NCI-H1105 treated with DMSO at 0.1 percent for 48 hours (cell line): ENCODE results near the gene ARMH4.
"Not testable (repeated sequence)": the region's sequence is repeated elsewhere in the genome, so short reads cannot be mapped to it uniquely, and the experiment has no call there.

Source experiments
- DNase-seq: peaks from one replicate; lab custom pipeline; 2025; lab: John Stamatoyannopoulos, UW

Gene ARMH4

DNA sequence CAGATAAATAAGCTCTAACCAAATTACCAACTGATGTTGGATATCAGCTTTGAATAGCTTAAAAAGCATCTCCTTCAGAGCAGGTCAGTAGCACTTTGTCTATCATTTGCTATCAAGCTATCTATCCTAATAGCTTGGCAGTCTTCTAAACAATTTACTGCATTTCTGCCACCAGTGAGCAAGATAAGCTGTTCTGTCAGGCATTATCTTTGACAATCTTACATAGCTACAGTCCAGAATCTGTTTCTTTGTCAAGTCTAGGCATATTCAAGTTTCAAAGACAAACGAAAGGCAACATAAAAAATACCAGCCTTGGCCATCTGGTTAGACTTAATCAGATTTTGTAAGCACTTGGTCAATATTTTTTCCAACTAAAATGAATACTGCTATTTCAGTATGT lies 5.6 kb downstream of the ARMH4 start:
- no peak for DNase-seq

DNA sequence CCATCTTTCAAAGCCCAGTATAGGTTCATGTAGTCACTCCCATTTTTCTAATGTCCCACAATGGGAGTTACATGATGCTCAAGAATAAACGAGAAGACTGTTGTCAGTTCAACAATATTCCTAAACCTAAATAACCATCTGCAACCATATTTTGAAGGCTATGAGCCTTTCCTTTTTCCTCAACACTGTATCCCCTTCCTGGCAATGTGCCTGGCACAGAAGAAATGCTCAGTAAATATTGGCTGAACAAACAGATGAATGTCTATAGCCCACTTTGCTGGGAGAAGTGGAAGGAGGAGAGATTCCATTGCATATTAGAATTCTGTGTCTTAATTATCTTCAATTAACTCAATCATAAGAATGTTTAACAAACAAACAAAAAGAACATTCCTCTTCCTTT lies 6.1 kb downstream of the ARMH4 start:
- peak; percentile 10 for DNase-seq

DNA sequence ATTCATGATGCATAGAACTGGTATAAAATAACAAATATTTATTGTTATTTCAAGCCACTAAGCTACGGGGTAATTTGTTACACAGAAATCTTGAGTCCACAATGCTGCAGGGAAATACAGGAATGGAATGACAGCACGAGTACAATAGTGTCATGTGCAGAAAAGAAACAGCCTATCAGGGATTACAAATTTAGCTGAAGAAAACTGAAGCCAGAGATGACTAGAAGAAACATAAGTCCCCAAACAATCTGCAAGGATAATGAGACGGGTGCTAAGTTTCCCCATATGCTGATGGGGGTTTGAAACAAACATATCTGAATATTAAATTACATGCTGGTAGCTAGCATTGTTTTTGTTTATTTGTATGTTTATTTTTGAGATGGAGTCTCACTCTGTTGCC lies 8.9 kb downstream of the ARMH4 start:
- no peak for DNase-seq

DNA sequence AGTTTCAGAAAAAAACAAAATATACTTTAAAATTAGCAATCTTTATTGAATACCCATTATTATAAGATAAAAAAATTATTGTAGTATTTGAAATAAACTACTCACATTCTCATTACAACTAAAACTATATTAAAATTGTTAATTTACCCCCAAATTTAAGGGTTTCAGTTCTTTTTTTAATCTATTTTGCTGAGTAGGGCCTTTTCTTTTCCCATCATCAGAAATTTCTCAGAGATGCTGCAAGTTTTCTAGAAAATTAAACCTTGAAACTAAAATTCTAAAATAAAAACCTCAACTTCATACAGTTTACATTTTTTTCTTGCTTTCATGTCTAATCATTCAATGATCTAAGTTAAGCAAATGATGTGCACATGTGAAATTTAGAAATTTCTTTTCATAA lies 10.1 kb downstream of the ARMH4 start:
- no peak for DNase-seq

DNA sequence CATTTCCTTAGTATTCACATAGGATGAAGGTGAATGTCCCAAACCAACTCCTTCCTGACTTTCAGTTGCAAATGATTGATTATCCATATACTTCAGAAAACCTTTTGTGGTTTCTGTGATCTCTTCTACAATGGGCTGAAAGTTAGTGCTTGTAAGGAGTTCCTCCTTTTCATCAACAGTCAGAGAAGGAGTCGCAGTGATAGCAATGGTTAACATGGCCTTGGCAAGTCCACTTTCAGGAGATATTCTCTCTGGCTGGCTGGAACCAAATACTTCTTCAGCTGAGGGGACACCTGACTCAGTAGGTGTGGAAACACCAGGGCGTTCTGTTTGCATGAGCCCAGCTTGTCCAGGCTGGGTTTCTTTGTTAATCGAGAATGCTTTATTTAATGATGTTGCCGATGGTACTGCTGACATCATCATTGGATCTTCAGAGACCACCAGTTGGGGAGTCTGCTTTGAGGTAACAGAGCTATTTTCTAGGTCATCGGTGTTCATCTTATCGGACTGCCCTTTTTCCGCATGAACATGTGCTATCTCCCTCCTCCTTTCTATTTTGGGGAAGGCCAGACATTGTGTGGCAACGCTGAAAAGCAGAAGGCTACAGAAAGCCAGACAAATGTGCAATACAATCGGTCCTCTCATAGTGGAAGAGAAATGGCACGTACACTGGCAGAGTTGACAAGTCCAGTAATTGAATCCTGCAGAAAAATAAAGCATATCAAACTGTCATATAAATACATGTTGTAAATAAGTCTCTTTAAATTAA lies 13.1 kb downstream of the ARMH4 start:
- no peak for DNase-seq

DNA sequence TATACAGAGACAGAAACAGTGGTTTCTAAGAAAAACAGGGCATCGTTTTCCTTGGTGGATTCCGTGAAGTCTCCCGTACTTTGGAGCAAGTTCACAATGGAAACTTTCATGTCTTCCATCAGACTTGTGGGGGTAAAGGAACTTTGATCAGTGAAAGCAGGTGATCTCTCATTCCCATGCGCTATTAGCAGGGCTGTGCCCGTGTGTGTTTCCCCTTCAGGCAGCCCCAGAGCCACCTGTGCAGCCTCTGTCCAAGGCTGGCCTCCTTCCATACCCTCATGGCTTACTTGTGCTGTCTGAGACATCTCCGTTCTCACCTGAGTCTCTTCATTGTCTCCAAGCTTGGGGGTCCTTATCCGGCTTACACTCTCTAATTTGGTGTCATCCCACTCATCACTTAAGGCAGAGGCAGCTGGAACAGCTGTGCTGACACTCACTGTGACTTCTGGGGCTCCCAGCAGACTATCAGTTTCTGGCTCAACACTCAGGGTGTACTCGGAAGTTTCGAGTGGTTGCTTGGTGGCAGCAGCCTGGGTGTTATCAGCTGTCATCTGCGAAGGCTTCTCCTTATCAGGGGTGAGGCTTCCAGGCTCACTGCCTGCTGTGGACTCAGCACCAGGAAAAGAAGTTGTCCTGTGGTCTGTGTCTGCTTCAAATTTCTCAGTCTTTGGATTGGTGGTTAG lies 13.8 kb downstream of the ARMH4 start:
- no peak for DNase-seq

DNA sequence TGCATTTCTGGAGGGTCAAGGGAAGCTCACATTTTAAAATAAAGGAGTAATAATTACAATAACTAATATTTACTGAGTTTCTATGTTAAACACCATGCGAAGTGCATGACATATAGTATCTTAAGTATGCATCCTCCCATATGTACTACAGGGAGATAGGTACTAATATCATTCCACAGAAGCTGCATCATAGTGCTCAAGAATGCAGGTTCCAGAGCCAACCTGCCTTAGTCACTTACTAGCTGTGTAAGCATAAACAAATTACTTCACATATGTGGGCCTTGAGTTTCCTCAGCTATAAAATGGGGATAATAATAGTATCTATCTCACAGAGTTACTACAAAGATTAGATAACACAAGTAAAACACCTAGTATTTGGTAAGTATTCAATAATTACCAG lies 18.3 kb downstream of the ARMH4 start:
- no peak for DNase-seq

DNA sequence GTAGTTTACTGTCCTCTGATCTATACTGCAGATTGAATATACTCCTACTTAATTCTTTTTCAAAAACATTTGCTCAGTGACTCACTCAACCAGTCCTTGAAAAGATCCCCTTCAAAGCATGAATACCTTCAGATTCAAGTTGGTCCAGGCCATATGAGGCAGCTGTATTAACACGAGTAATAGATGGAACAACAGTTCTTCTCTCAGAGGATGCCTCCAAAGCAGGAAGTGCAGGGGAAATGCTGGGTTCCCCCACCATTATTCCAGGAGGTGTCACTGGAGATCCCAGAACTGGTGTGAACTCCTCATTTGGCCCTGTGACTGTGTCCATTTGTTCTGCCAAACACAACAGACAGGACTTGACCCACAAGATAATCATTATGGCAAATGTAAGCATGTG lies 20.6 kb downstream of the ARMH4 start:
- DNase-seq, result no peak

DNA sequence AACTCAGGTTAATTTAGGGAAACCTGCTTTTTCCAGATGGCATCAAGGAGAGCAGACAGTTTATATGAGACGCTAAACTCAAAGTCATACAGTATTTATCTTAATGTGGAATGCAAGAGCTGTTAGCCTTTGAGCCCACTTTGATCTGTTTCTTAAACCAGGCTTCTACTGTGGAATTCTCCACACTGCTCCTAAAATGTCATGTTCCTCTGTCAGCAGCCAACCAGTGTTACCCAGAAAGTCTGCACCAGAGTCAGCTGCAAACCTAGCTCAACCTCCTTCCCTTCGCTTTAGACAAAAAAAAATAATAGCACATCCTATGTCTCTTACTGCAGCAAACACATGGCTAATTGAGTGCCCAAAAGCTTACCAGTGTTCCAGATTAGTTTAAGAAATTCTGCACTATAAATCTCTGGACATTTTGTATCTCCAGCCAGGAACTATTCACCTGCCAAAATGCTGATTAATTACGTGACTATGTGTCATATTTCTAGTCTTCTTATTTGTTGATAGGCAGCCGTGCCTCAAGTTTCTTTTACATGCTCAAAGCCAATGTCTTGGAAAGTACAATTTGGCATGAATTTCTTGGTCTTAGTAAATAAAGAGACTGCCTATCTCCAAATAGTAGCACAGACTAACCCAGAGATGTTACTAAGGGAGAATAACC lies 21.8 kb downstream of the ARMH4 start:
- no peak for DNase-seq

DNA sequence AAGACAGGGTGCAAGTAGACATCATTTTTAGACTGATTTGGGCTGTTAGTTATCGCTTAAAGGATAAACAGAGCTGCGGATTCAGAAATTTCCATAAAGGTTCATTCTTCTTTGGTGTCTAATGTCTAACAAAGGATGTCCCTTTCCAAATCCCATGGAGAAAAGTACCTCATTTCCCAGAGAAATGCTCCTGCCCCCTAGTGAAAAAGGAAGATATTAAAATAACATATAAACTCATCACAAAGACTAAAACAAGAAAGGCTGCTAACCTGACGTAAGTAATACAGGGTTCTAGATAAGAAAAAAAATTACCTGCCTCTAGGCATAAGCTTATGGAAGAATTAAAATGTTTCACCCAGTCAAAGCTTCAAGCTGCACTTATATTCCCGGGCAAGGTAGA lies 22.8 kb downstream of the ARMH4 start:
- no peak for DNase-seq

DNA sequence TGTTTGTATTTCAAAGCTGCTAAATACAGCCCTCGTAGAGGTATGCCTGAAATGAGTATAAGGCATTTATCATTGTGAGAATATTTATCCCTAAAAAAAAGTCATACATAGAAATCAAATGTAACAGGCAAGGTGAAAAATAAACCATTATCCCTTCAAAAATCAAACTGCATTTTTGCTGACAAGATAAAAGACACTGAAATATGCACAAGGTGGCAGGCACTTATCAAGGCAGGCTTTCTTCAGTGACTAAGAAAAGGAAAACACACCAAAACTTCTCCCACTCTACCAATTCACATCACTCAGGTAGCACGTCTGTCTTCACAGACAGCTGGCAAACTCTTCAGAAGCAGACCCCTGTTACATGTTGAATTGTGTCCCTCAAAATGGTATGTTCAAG lies 23.6 kb downstream of the ARMH4 start:
- DNase-seq, result no peak

DNA sequence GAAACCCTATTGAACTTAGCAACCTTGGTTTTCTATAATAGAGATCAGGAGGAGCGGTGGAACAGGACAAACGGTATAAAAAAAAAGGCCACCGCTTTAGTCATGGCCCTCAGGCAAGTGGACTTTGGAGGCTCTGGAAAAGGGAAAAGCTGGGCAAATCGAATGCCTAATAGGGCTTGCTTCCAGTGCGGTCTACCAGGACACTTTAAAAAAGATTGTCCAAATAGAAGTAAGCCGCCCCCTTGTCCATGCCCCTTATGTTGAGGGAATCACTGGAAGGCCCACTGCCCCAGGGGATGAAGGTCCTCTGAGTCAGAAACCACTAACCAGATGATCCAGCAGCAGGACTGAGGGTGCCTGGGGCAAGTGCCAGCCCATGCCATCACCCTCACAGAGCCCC lies 29.5 kb downstream of the ARMH4 start:
- not testable (repeated sequence) for DNase-seq

DNA sequence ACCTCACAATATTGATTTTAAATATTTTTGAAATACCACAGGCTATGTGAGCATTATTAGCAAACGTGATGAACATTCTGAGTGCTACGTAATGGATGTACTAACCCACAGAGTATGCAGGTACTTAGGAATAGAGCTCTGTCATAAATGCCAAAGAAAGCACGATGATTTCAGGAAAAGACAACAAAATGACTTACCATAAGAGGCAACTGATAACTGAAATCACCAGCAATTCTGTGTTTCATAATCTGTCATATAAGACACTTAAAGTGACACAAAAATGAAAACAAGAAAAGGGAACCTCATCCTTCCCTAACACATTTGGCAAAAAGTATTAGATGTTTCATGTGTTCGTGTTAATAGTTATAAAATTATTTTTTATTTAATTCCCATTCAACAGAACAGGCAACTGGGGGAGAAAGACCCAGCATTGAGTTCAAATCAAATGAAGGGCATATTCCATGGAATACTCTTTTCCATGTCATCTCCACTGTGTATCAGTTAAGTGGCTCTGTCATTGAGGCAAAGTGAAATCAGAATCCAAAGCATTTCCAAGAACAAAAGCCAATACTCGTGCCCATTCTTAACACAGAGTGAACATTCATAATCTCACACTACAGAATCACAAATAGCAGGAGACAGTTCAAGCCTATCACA lies 30.4 kb downstream of the ARMH4 start:
- DNase-seq, result no peak

DNA sequence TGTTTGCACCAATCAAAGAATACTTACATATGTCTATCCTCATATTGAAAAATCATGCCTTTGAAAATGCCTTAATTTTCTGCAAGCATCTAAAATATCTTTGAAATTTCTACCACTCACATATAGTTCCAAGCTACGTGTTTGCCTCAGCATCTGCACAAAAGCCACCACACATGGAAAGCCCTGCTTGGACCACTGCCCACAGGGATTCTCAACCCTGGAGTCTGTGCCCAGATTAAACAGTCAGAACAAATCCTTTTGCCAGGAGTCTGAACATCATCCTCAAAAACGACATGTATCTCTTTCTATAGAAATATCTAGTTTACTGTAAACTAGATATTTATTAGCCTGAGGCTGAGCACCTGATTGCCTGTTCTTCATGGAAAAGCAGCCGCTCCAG lies 32.6 kb downstream of the ARMH4 start:
- no peak for DNase-seq

DNA sequence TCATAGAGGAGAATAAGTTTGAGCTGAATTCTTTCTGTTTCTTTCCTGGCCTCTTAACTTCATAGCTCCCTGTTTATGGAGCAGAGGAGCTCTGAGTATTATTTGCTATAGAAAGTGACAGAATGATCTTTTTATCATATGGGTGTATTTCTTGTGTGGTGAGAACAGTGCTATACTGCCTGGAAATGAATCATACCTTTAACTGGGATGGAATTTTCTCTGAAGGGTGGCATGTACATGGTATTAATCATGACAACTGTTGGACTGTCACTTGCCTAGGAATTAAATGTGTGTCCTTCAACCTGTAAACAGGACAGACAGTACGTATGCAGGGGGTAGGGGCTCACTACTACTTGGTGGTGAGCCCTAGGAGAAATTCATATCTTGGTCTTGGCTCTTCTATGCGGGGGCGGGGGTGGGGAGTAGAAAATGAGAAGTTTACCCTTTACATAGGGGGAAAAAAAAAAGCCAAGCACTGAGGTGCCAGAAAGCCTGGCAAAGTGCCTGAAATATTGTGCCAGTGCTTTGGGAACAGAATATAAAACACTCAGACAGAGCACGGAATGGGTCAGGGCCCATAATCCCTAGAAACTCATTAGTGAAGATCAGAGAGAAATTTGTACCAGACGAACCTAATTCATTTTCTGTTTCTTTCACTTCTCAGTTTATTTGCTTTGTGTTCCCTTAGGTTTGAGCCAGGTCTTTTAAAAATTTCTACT lies 33.8 kb downstream of the ARMH4 start:
- DNase-seq, result no peak

DNA sequence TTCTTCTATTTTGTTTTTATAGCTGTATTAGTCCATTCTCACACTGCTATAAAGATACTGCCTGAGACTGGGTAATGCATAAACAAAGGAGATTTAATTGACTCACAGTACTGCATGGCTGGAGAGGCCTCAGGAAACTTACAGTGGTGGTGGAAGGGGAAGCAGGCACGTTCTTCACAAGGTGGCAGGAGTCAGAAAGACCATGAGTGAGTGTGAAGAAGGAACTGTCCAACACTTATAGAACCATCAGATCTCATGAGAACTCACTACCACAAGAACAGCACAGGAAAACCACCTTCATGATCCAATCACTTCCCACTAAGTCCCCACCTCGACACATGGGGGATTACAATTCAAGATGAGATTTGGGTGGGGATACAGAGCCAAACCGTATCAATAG lies 42.3 kb downstream of the ARMH4 start:
- DNase-seq, result no peak

DNA sequence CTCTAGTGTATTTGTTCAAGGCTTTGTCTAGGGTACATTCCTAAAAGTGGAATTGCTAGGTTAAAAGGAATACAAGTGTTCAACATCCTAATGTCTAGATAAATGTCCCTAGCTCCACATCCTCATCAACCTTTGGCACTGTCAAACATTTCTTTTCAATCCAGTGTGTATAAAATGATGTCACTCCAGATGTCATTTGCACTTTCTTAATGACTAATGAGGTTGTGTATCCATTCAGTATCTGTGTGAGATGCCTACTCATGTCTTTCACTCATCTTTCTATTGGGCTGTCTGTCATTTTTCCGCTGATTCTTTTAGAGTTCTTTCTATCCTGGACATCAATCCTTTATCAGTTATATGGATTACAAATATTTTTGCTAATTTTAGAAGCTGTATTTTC lies 43.3 kb downstream of the ARMH4 start:
- DNase-seq, result no peak

DNA sequence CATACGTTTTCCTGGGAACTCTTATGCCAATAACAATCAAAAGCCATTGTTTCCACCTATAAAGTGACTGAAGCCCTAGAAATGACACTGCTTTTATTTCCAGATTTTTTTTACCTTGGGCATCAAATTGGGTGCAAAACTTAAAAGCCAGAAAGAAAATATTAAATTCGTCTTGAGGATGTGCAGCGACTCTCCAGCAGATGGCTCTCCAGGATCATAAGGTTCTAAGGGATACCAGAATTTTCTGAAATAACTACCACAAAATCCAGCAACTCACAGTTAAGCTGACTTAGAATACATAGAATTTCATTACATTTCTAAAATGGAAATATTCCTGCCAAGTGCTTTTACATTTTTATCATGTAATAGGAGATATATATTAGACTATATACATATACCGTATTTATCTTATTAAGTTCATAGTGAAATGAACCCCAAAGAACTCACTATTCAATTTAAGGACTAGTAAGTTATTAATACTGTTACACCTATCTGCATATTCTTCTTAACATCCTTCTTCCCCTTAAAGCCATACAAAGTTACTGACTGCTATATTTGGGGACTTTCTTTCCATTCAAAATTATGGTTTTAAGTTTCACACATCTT lies 44.0 kb downstream of the ARMH4 start:
- DNase-seq, result peak; percentile 64

DNA sequence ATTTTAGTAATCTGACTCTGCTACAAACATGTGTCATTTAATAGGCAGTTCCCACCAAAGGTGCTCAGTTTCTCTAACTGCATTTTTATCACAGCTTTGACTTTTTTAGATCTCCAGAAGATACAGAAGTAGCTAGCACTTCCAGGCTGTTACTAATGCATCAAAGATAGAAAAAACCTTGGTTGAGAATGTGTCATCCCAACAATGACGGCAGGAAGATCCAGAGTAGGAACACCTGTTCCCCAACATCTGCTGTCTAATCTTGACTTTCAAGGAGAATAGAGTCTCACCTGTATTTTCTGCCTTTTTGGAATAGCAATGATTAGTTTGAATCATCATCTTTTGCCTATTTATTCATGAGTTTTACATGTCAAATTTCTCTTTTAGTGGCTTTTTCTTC lies 45.0 kb downstream of the ARMH4 start:
- no peak for DNase-seq

DNA sequence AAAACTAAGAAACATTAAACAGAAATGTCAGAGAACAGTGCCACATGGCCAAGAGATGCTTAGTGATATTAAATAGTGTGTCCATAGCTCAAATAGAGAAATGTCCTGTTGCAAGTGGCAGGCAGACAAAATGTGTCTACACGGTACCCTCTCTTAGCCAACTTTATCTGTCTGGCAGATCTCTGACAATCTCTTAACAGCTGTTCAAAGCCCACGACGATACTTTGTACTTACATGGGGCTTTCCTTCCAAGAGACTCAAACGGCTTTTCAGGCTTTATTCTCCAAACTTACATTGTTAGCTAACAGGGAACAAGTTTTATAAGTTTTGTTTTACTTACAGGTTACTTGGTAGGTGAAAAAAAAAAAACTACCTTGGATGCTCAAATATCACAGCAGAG lies 45.6 kb downstream of the ARMH4 start:
- no peak for DNase-seq

DNA sequence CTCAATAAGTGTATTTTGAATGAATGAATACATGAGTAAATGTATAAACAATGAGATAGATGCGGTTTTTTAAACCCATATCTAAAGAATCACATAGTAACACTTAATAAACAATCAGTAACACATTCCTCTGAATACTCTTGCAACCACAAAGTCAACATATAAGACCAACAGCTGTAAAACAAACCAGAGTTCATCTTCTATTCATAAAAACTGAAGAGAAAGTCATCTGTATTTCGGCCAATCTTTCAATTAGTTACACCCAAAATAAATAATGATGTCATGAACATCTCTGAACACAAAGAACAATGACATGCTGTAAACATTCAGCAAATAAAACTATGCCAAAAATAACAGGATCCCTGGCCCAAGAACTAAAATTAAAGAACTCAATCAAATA lies 47.2 kb downstream of the ARMH4 start:
- DNase-seq, result no peak
